Cardiac muscle cell (in vitro differentiated cells and primary cell): ENCODE data around the gene ZNF764. TPM values are rescaled to one million over a fixed set of nuclear protein-coding genes. Genes with fewer than 3 reads are reported as not detected.
"Not testable (repeated sequence)": the region's sequence is repeated elsewhere in the genome, so short reads cannot be mapped to it uniquely, and the experiment has no call there.

Experiments
- DNase-seq, 2 donors: peaks; one replicate each; pipeline versions ENCODE4 v3.0.0 to v3.0.0-alpha.2; 2010 to 2017; ENCODE audit warnings: low read depth in 1 of 2, low spot score in 1 of 2
- H3K27ac ChIP-seq: fragments of 200-600 bp; sonication (generic); 2 replicates; pipeline ENCODE4 v1.5.1; 2016
- H3K27me3 ChIP-seq: fragments of 200-600 bp; sonication (generic); 2 replicates; pipeline ENCODE4 v1.6.0; 2016; ENCODE audit warnings: control low read depth
- H3K36me3 ChIP-seq: fragments of 200-600 bp; sonication (generic); 2 replicates; pipeline ENCODE4 v1.5.1; 2016; ENCODE audit warnings: control low read depth
- H3K4me1 ChIP-seq: fragments of 200-600 bp; sonication (generic); 2 replicates; pipeline ENCODE4 v1.8.1; 2017; ENCODE audit warnings: low read depth, mild to moderate bottlenecking, mixed run types
- H3K4me3 ChIP-seq: fragments of 200-600 bp; sonication (generic); 2 replicates; pipeline ENCODE4 v1.5.1; 2016; ENCODE audit warnings: mild to moderate bottlenecking
- H3K9me3 ChIP-seq: fragments of 200-600 bp; sonication (generic); 2 replicates; pipeline ENCODE4 v1.5.1; 2017; ENCODE audit warnings: low read depth, mild to moderate bottlenecking, control low read depth
- CTCF ChIP-seq: IDR thresholded peaks from 2 replicates; pipeline ENCODE4 v1.5.1; 2012; ENCODE audit warnings: low read depth, mild to moderate bottlenecking, low read length
- polyA plus RNA-seq: library from polyadenylated mRNA; unstranded; fragments of >200 nt; fragmentation: Nextera tagmentation; extraction: Ambion mirVana; gene quantifications from 2 replicates; pipeline ENCODE4 v1.2.1, GENCODE V29; 2016
- total RNA-seq: library from RNA; depleted of rRNA; stranded (reverse); fragments of >200 nt; gene quantifications from 2 replicates; pipeline ENCODE4 v1.2.3, GENCODE V29; 2016

Gene ZNF764
- total and polyA plus RNA-seq, 2 experiments from 2014 or later: 12.0 to 34.7 TPM

GRCh38 chr16:30551781-30552180 is 6.4 kb downstream of the ZNF764 start:
- DNase-seq: no peak
- no peak for TF ChIP-seq CTCF
- Histone ChIP-seq H3K9me3 (no peaks in the 10 kb centered on the region), H3K27me3 (no peaks in the 10 kb centered on the region), H3K27ac (peak overlapping the region; percentile 74), H3K36me3 (peaks cover 11% of the 10 kb centered on the region), H3K4me3 (no peak overlapping the region), H3K4me1 (peaks cover 33% of the 10 kb centered on the region)

GRCh38 chr16:30548416-30549253 is 9.5 kb downstream of the ZNF764 start:
- no peaks in the 10 kb centered on the region for H3K9me3 ChIP-seq
- no peak for TF ChIP-seq CTCF
- peaks cover 43% of the 10 kb centered on the region for H3K4me1 ChIP-seq
- no peaks in the 10 kb centered on the region for H3K27me3 ChIP-seq
- DNase-seq: no peak
- H3K36me3 ChIP-seq: no peaks in the 10 kb centered on the region
- peak overlapping the region; percentile 88 for H3K27ac ChIP-seq
- no peak overlapping the region for H3K4me3 ChIP-seq

GRCh38 chr16:30546115-30546514 is 12.1 kb downstream of the ZNF764 start:
- no peak for TF ChIP-seq CTCF
- H3K27me3 ChIP-seq: no peaks in the 10 kb centered on the region
- H3K9me3 ChIP-seq: no peaks in the 10 kb centered on the region
- no peaks in the 10 kb centered on the region for H3K36me3 ChIP-seq
- H3K4me1 ChIP-seq: peaks cover 53% of the 10 kb centered on the region
- H3K27ac ChIP-seq: no peak overlapping the region
- H3K4me3 ChIP-seq: no peak overlapping the region
- no peak for DNase-seq

GRCh38 chr16:30543067-30543466 is 15.1 kb downstream of the ZNF764 start:
- no peak for TF ChIP-seq CTCF

GRCh38 chr16:30541502-30542329 is 16.5 kb downstream of the ZNF764 start:
- no peak for TF ChIP-seq CTCF
- H3K4me1 ChIP-seq: peaks cover 58% of the 10 kb centered on the region
- H3K9me3 ChIP-seq: no peaks in the 10 kb centered on the region
- peak; percentile 59 to 75 for DNase-seq
- no peak overlapping the region for H3K4me3 ChIP-seq
- H3K27me3 ChIP-seq: no peaks in the 10 kb centered on the region
- H3K36me3 ChIP-seq: no peaks in the 10 kb centered on the region
- peak overlapping the region; percentile 96 for H3K27ac ChIP-seq

More at GRCh38 chr16:30543067-30543466, 15.1 kb downstream of the ZNF764 start:
- no peak for DNase-seq
- H3K36me3 ChIP-seq: no peaks in the 10 kb centered on the region
- H3K27ac ChIP-seq: peak overlapping the region; percentile 96
- no peak overlapping the region for H3K4me3 ChIP-seq
- no peaks in the 10 kb centered on the region for H3K9me3 ChIP-seq
- H3K27me3 ChIP-seq: no peaks in the 10 kb centered on the region
- H3K4me1 ChIP-seq: peaks cover 58% of the 10 kb centered on the region

GRCh38 chr16:30540916-30541464 is 17.2 kb downstream of the ZNF764 start:
- not testable (repeated sequence) for H3K9me3 ChIP-seq, DNase-seq, H3K4me3 ChIP-seq, H3K36me3 ChIP-seq, H3K27me3 ChIP-seq
- peak overlapping the region; percentile 96 for H3K27ac ChIP-seq
- peaks cover 58% of the 10 kb centered on the region for H3K4me1 ChIP-seq

- not testable (repeated sequence) for DNase-seq, H3K4me3 ChIP-seq, H3K27me3 ChIP-seq, H3K9me3 ChIP-seq, H3K36me3 ChIP-seq
- Histone ChIP-seq H3K27ac (peak overlapping the region; percentile 96), H3K4me1 (peaks cover 56% of the 10 kb centered on the region)
Observed at GRCh38 chr16:30539986-30540526, 18.1 kb downstream of the ZNF764 start.
